GM19099 (cell line): Measurements from ENCODE around the gene CASTOR1.

Experiments used
- POLR2A ChIP-seq: IDR thresholded peaks from 3 replicates; pipeline ENCODE4 v1.6.1; 2011; ENCODE audit warnings: low read depth; ENCODE audit not compliant: insufficient read length; ENCODE audit errors: extremely low read depth

The CASTOR1 gene

DNA sequence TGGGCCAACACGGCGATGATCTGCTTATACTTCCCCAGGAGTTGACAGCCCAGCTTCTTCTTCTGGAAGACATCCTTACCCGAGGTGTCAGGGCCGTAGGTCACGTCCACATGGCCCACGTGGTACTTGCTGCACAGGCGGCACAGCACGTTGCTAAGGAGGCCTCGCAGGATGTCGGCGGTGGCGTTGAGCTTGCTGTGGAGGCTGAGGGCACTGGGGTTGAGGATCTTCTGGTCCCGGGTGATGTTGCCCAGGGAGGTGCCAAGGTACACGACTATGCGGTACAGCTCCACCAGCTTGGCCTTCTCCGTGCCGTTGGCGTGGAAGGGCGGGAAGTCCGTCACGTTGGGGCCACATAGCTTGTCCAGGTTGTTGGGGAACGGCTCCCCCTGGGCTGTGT is 45.6 kb downstream of the CASTOR1 start:
- TF ChIP-seq POLR2A, result no peak

DNA sequence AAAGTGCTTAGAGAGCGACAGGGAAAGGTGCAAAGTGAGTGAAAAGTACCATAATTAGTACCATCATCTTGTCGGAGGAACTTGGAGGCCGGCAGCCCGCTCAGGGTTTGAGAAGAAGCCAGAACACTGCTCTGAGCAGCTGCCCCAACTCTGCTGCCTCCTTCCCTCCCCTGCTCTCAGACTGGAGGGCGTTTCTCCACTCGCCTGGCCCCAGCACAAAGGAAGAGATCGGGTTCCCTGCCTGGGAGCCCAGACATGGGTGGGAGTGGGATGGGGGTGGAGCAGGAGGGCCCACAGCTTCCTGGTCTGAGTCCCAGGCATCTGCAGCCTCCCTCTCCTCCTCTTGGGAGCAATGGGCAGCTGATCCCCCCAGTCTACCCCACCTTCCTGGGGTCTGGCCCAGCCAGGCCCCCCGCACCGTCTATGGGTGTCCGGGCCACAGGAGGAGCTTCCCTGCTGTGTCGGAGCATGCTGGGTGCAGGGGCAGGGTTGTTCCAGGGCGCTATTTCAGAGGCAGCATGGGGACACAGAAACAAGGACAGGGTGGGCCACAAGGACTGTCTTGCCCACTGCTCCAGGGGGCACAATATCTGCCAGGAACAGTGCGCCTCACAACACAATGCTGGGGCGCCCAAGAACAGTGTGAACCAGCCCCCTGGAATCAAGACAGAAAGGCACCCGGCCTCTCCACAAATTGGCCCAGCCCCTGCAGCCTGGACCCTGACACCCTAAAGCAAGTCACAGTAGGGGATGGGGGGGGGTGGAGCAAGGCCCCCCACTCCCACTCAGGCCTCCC is 47.5 kb downstream of the CASTOR1 start:
- TF ChIP-seq POLR2A, result no peak

DNA sequence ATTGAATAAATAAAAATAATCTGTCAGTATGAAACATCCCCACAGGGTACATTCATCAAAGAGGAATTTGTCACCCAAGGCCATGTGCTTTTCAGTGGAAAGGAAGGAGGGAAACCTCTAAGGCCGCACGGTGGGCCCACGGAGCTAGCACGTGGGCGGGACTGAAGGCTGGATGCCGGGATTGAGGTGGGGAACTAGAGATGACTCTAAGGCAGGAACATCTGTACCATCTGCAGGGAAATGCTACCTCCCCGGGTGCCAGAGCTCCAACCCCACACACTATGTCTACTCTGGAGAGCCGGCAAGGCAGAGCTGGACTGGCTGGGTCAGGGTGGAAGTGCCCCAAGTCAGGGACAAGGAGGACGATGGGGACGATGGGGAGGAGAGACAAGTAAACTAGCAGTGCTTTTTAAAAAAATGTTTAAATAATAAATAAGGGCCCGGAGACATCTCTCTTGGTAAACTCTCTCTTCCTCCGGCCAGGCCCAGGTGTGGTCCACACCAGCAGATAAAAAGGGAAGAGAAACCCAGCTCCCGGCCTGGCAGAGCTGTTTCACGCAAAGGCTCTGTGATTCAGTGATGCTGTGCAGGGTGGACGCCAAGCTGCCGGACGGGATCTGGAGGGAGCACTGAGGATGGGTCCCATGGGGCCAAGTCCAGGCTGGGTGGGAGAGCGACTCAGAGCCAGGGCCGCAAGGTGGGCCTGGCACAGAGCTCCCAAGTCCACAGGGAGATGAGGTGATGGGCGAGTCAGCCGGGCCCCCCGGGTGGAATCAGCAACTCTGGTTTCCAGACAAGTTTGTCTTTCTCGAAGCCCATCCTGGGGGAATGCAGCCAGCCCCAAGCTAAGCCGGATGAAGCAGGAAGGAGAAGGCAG is 48.5 kb downstream of the CASTOR1 start:
- TF ChIP-seq POLR2A, result no peak

GRCh38 chr22:30239488-30240405 is 49.6 kb downstream of the CASTOR1 start:
- TF ChIP-seq POLR2A, result no peak

DNA sequence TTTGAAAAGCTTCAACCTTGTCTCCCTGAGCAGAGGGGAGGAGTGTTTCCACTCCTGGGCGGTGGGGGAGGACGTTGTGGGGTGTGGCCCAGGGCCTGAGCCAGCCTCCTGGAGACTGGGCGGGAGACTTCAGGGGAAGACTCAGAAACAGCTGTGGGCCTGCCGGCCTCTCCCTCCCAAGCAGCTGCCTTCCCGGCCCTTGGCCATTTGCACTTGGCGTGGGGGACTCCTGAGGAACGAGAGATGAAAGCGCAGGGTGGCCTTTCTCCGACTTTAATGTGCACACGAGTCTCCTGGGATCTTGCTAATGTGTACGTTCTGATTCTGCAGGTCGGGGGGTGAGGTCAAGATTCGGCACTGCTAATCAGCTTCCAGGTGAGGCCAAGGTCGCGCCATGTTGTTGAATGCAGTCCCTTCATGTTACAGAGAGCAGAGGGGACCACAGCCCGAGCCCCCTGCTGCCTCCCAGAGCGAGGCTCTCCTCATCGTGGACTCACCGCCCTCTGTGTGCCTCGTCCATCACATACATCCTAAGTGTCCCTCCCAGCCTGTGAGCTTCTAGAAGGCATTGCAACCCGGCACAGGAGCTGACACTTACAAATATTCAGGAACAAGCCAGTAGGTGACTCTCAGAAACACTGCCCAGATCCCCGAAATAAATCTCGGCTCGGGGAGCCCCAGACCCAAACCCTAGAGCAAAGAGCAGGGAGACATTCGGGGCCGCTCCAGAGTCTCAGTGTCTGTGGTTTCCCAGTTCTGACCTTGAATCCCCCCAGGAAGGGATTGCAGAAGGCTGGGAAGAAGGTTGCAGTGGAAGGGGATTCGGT is 50.4 kb downstream of the CASTOR1 start:
- no peak for TF ChIP-seq POLR2A

- TF ChIP-seq POLR2A, result no peak
Measured at GRCh38 chr22:30238136-30238535, 51.2 kb downstream of the CASTOR1 start.

GRCh38 chr22:30236875-30237274 is 52.4 kb downstream of the CASTOR1 start:
- no peak for TF ChIP-seq POLR2A

DNA sequence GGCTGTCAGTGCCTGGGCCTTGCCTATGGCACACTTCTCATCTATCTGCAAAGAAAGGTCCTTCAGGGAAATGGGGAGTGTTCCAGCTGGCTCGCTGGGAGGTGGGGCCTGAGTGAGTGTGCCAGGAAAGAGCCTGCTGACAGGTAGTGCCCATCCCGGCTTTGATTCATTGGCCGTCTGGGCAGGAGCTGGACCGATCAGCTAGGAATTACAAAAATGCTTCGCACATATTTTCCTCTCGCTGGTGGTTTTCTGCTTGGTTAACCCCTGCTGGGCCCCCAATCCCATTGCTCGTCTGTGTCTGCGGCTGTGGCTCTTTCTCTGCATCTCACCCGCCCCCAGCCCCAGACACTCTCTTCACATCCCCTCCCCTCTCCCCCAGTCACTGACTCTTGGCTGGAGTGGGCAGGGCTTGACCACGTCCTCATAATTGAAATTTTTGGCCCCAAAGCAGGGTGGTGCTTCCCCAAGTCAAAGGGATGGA is 53.6 kb downstream of the CASTOR1 start:
- TF ChIP-seq POLR2A, result no peak
